ENCODE results near the gene RABEP2.
"Not testable (repeated sequence)": the region's sequence is repeated elsewhere in the genome, so short reads cannot be mapped to it uniquely, and the experiment has no call there.

Gene RABEP2

GRCh38 chr16:28927815-28928214, 2.8 kb upstream of the RABEP2 start:
- no peak overlapping the region for H4K91ac ChIP-seq (ENCODE audit: low read depth, low read length, poor library complexity)
- no peak overlapping the region for H3K27ac ChIP-seq (replicated peaks; ENCODE audit: low read length)
- no CpG with 5 or more reads among the region's 1 CpG for WGBS, 2 donors (ENCODE audit: extremely low coverage in 2 of 2, insufficient read length in 2 of 2, insufficient replicate concordance in 1 of 2)
- no peak overlapping the region for H3K9ac ChIP-seq (ENCODE audit: low read depth, low read length, poor library complexity)
- no peak overlapping the region for H2BK120ac ChIP-seq (ENCODE audit: low read depth, low read length)
- no peak for DNase-seq (ENCODE audit: low spot score)
- no peak overlapping the region for H3K4me2 ChIP-seq (ENCODE audit: insufficient read depth, low read length, poor library complexity, severe bottlenecking)
- no peak overlapping the region for H3K14ac ChIP-seq (ENCODE audit: low read length)
- H2BK15ac ChIP-seq (ENCODE audit: low read length) = no peak overlapping the region
- peaks cover 4 to 8% of the 10 kb centered on the region in 2 donors for H3K4me1 ChIP-seq (ENCODE audit: control insufficient read depth in 2 of 2, insufficient read depth in 1 of 2, low read depth in 1 of 2, low read length in 2 of 2)
- H3K27me3 ChIP-seq (ENCODE audit: control insufficient read depth in 3 of 3, insufficient read depth in 3 of 3, low read depth in 1 of 3, low read length in 3 of 3) = peaks cover 0 to 2% (median 0%) of the 10 kb centered on the region in 3 experiments
- no peak overlapping the region for H3K23ac ChIP-seq (ENCODE audit: low read depth, low read length, poor library complexity)
- H3K9me3 ChIP-seq (replicated peaks in 1 of 2; ENCODE audit: control insufficient read depth in 2 of 2, insufficient read depth in 1 of 2, low read depth in 1 of 2, low read length in 2 of 2) = no peaks in the 10 kb centered on the region
- no peak overlapping the region for H3K4me3 ChIP-seq (ENCODE audit: low read length in 2 of 2)
- H2AK5ac ChIP-seq (ENCODE audit: low read depth, low read length) = no peak overlapping the region
- no peak overlapping the region for H4K8ac ChIP-seq (ENCODE audit: low read depth, low read length)
- H3K79me1 ChIP-seq (ENCODE audit: low read depth, low read length) = peaks cover 4% of the 10 kb centered on the region
- no peak overlapping the region for H3K4ac ChIP-seq (ENCODE audit: low read length)
- no peak overlapping the region for H2BK5ac ChIP-seq (ENCODE audit: low read length)
- peaks cover 0 to 5% of the 10 kb centered on the region in 2 donors for H3K36me3 ChIP-seq (replicated peaks in 1 of 2; ENCODE audit: control insufficient read depth in 2 of 2, insufficient read depth in 2 of 2, low read length in 2 of 2)
- no peak overlapping the region for H2BK12ac ChIP-seq (ENCODE audit: low read length)
- no peak overlapping the region for H3K18ac ChIP-seq (ENCODE audit: low read length)
- no peak overlapping the region for H2AFZ ChIP-seq (ENCODE audit: low read length)

GRCh38 chr16:28926284-28926683, 1.2 kb upstream of the RABEP2 start:
- WGBS, 2 donors (ENCODE audit: extremely low coverage in 2 of 2, insufficient read length in 2 of 2, insufficient replicate concordance in 1 of 2) = no CpG with 5 or more reads among the region's 2 CpGs
- not testable (repeated sequence) for H3K36me3 ChIP-seq (replicated peaks in 1 of 2; ENCODE audit: control insufficient read depth in 2 of 2, insufficient read depth in 2 of 2, low read length in 2 of 2); H3K27me3 ChIP-seq (ENCODE audit: control insufficient read depth in 3 of 3, insufficient read depth in 3 of 3, low read depth in 1 of 3, low read length in 3 of 3); H3K4me2 ChIP-seq (ENCODE audit: insufficient read depth, low read length, poor library complexity, severe bottlenecking); H4K91ac ChIP-seq (ENCODE audit: low read depth, low read length, poor library complexity); H3K23ac ChIP-seq (ENCODE audit: low read depth, low read length, poor library complexity); H3K4ac ChIP-seq (ENCODE audit: low read length); H2BK120ac ChIP-seq (ENCODE audit: low read depth, low read length); DNase-seq (ENCODE audit: low spot score); H2BK15ac ChIP-seq (ENCODE audit: low read length); H3K14ac ChIP-seq (ENCODE audit: low read length); H3K4me1 ChIP-seq (ENCODE audit: control insufficient read depth in 2 of 2, insufficient read depth in 1 of 2, low read depth in 1 of 2, low read length in 2 of 2); H3K27ac ChIP-seq (replicated peaks; ENCODE audit: low read length); H2AFZ ChIP-seq (ENCODE audit: low read length); H3K18ac ChIP-seq (ENCODE audit: low read length); H3K9ac ChIP-seq (ENCODE audit: low read depth, low read length, poor library complexity); H4K8ac ChIP-seq (ENCODE audit: low read depth, low read length); H2BK5ac ChIP-seq (ENCODE audit: low read length); H2BK12ac ChIP-seq (ENCODE audit: low read length); H3K9me3 ChIP-seq (replicated peaks in 1 of 2; ENCODE audit: control insufficient read depth in 2 of 2, insufficient read depth in 1 of 2, low read depth in 1 of 2, low read length in 2 of 2); H2AK5ac ChIP-seq (ENCODE audit: low read depth, low read length); H3K79me1 ChIP-seq (ENCODE audit: low read depth, low read length)
- H3K4me3 ChIP-seq (ENCODE audit: low read length in 2 of 2) = peak overlapping the region in 1 of 2 donors; percentile 85

- peaks cover 0 to 2% (median 0%) of the 10 kb centered on the region in 3 experiments for H3K27me3 ChIP-seq (ENCODE audit: control insufficient read depth in 3 of 3, insufficient read depth in 3 of 3, low read depth in 1 of 3, low read length in 3 of 3)
- peak overlapping the region; percentile 83 for H3K4me2 ChIP-seq (ENCODE audit: insufficient read depth, low read length, poor library complexity, severe bottlenecking)
- peak overlapping the region; percentile 97 for H2BK12ac ChIP-seq (ENCODE audit: low read length)
- H2AK5ac ChIP-seq (ENCODE audit: low read depth, low read length) = peak overlapping the region; percentile 26
- peak overlapping the region; percentile 99 for H4K91ac ChIP-seq (ENCODE audit: low read depth, low read length, poor library complexity)
- peak overlapping the region; percentile 98 for H3K27ac ChIP-seq (replicated peaks; ENCODE audit: low read length)
- peak overlapping the region; percentile 99 for H2AFZ ChIP-seq (ENCODE audit: low read length)
- peak overlapping the region; percentile 97 for H3K23ac ChIP-seq (ENCODE audit: low read depth, low read length, poor library complexity)
- peak overlapping the region; percentile 100 for H3K18ac ChIP-seq (ENCODE audit: low read length)
- peak overlapping the region; percentile 98 for H3K9ac ChIP-seq (ENCODE audit: low read depth, low read length, poor library complexity)
- H3K4ac ChIP-seq (ENCODE audit: low read length) = no peak overlapping the region
- H3K79me1 ChIP-seq (ENCODE audit: low read depth, low read length) = peaks cover 6% of the 10 kb centered on the region
- peak overlapping the region; percentile 85 to 86 for H3K4me3 ChIP-seq (ENCODE audit: low read length in 2 of 2)
- H2BK120ac ChIP-seq (ENCODE audit: low read depth, low read length) = no peak overlapping the region
- peaks cover 0 to 10% of the 10 kb centered on the region in 2 donors for H3K36me3 ChIP-seq (replicated peaks in 1 of 2; ENCODE audit: control insufficient read depth in 2 of 2, insufficient read depth in 2 of 2, low read length in 2 of 2)
- no peak for DNase-seq (ENCODE audit: low spot score)
- peaks cover 1 to 4% of the 10 kb centered on the region in 2 donors for H3K4me1 ChIP-seq (ENCODE audit: control insufficient read depth in 2 of 2, insufficient read depth in 1 of 2, low read depth in 1 of 2, low read length in 2 of 2)
- H2BK5ac ChIP-seq (ENCODE audit: low read length) = peak overlapping the region; percentile 98
- peak overlapping the region; percentile 85 for H3K14ac ChIP-seq (ENCODE audit: low read length)
- no peaks in the 10 kb centered on the region for H3K9me3 ChIP-seq (replicated peaks in 1 of 2; ENCODE audit: control insufficient read depth in 2 of 2, insufficient read depth in 1 of 2, low read depth in 1 of 2, low read length in 2 of 2)
- WGBS, 2 donors (ENCODE audit: extremely low coverage in 2 of 2, insufficient read length in 2 of 2, insufficient replicate concordance in 1 of 2) = no CpG with 5 or more reads among the region's 48 CpGs
- H2BK15ac ChIP-seq (ENCODE audit: low read length) = peak overlapping the region; percentile 95
- H4K8ac ChIP-seq (ENCODE audit: low read depth, low read length) = no peak overlapping the region
These were observed 569 bp upstream of the RABEP2 start for GRCh38 chr16:28925386-28926228.

GRCh38 chr16:28924399-28924761, 658 bp downstream of the RABEP2 start:
- H3K4me2 ChIP-seq (ENCODE audit: insufficient read depth, low read length, poor library complexity, severe bottlenecking) = peak overlapping the region; percentile 65
- peaks cover 0 to 16% of the 10 kb centered on the region in 2 donors for H3K36me3 ChIP-seq (replicated peaks in 1 of 2; ENCODE audit: control insufficient read depth in 2 of 2, insufficient read depth in 2 of 2, low read length in 2 of 2)
- H3K79me1 ChIP-seq (ENCODE audit: low read depth, low read length) = peaks cover 6% of the 10 kb centered on the region
- peak overlapping the region; percentile 21 for H4K8ac ChIP-seq (ENCODE audit: low read depth, low read length)
- H3K4me1 ChIP-seq (ENCODE audit: control insufficient read depth in 2 of 2, insufficient read depth in 1 of 2, low read depth in 1 of 2, low read length in 2 of 2) = peaks cover 0 to 4% of the 10 kb centered on the region in 2 donors
- H3K9me3 ChIP-seq (replicated peaks in 1 of 2; ENCODE audit: control insufficient read depth in 2 of 2, insufficient read depth in 1 of 2, low read depth in 1 of 2, low read length in 2 of 2) = no peaks in the 10 kb centered on the region
- H3K4me3 ChIP-seq (ENCODE audit: low read length in 2 of 2) = peak overlapping the region; percentile 85 to 89
- no peak overlapping the region for H2BK120ac ChIP-seq (ENCODE audit: low read depth, low read length)
- H3K27me3 ChIP-seq (ENCODE audit: control insufficient read depth in 3 of 3, insufficient read depth in 3 of 3, low read depth in 1 of 3, low read length in 3 of 3) = peaks cover 0 to 2% (median 0%) of the 10 kb centered on the region in 3 experiments
- peak overlapping the region; percentile 86 for H3K18ac ChIP-seq (ENCODE audit: low read length)
- H2BK5ac ChIP-seq (ENCODE audit: low read length) = no peak overlapping the region
- peak overlapping the region; percentile 37 for H3K9ac ChIP-seq (ENCODE audit: low read depth, low read length, poor library complexity)
- no CpG with 5 or more reads among the region's 15 CpGs for WGBS, 2 donors (ENCODE audit: extremely low coverage in 2 of 2, insufficient read length in 2 of 2, insufficient replicate concordance in 1 of 2)
- H2AK5ac ChIP-seq (ENCODE audit: low read depth, low read length) = peak overlapping the region; percentile 86
- peak overlapping the region; percentile 18 for H2BK15ac ChIP-seq (ENCODE audit: low read length)
- no peak overlapping the region for H3K27ac ChIP-seq (replicated peaks; ENCODE audit: low read length)
- H3K4ac ChIP-seq (ENCODE audit: low read length) = no peak overlapping the region
- H2AFZ ChIP-seq (ENCODE audit: low read length) = peak overlapping the region; percentile 99
- H2BK12ac ChIP-seq (ENCODE audit: low read length) = peak overlapping the region; percentile 50
- peak overlapping the region; percentile 66 for H4K91ac ChIP-seq (ENCODE audit: low read depth, low read length, poor library complexity)
- H3K23ac ChIP-seq (ENCODE audit: low read depth, low read length, poor library complexity) = peak overlapping the region; percentile 60
- no peak for DNase-seq (ENCODE audit: low spot score)
- no peak overlapping the region for H3K14ac ChIP-seq (ENCODE audit: low read length)
